ENCODE measurements around the gene MPIG6B.

The MPIG6B gene

GRCh38 chr6:31769684-31770371 lies 46.7 kb downstream of the MPIG6B start:
- DNase-seq, result peak; percentile 32

GRCh38 chr6:31770860-31771259 lies 47.7 kb downstream of the MPIG6B start:
- DNase-seq, result no peak

GRCh38 chr6:31771992-31772358 lies 48.8 kb downstream of the MPIG6B start:
- DNase-seq, result no peak

GRCh38 chr6:31775184-31775583 lies 52.0 kb downstream of the MPIG6B start:
- DNase-seq, result no peak

GRCh38 chr6:31775633-31776484 lies 52.7 kb downstream of the MPIG6B start:
- no peak for DNase-seq

All from HCEC 1CT (cell line).